Spleen (tissue), 7 donors: Measurements from ENCODE around the gene TMEM43.

Source experiments
- CTCF ChIP-seq, 11 experiments: fragments of 200-600 bp in 7 of 11; fragments of 450-650 bp in 4 of 11; sonication (generic) in 4 of 11; IDR thresholded peaks in 8 of 11; conservative IDR thresholded peaks in 3 of 11; 1 replicate in 7 of 11; 2 replicates in 4 of 11; pipeline versions ENCODE4 v1.4.0 to v1.8.0; 2016 to 2021; ENCODE audit warnings: antibody characterized with exemption in 11 of 11, inconsistent platforms in 4 of 11, mild to moderate bottlenecking in 1 of 11
- POLR2A ChIP-seq, 3 donors: fragments of 450-650 bp; IDR thresholded peaks; one replicate each; pipeline ENCODE4 v1.5.1; 2017; ENCODE audit warnings: antibody characterized with exemption in 3 of 3, mild to moderate bottlenecking in 1 of 3
- POLR2AphosphoS5 ChIP-seq, 3 donors: sonication (generic); formaldehyde crosslinking; IDR thresholded peaks; one replicate each; pipeline ENCODE4 v1.5.1; 2017; ENCODE audit warnings: antibody characterized with exemption in 3 of 3
- donor health status: DM: no; HTN: no; CAD: no; lungs with moderate emphysema.
- donor health status: DM: no; HTN: no; CAD: no.
- donor health status: DM: no; HTN: no; CAD: no.

DNA sequence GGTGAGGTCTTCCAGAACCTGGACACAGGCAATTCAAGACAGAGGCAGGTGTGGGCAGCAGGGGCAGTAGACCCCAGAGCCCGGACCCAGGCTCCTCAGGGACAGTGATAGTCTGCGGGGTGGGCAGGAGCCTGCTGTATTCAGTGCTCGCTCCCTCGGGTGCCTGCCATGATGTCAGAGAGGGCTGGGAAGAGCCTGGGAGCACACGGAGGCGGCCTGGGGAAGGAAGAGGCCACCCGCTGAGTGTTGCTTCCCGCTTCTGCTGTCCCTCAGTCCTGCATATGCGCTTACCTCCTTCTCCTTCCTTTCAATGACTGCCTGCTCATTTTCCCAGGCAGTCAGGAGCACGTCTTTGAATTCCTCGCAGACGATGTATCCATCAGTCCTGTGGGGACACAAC, 22.8 kb downstream of the TMEM43 start:
- TF ChIP-seq CTCF (IDR thresholded peaks at IDR 0.05 in 8 of 11, conservative IDR thresholded peaks at IDR 0.05 in 3 of 11) (no peak), POLR2AphosphoS5 (IDR thresholded peaks at IDR 0.05) (peak in 2 of 3 donors; percentile 21 to 36), POLR2A (IDR thresholded peaks at IDR 0.05) (no peak)
